Measurements from ENCODE around the gene SRCIN1.

The SRCIN1 gene

DNA sequence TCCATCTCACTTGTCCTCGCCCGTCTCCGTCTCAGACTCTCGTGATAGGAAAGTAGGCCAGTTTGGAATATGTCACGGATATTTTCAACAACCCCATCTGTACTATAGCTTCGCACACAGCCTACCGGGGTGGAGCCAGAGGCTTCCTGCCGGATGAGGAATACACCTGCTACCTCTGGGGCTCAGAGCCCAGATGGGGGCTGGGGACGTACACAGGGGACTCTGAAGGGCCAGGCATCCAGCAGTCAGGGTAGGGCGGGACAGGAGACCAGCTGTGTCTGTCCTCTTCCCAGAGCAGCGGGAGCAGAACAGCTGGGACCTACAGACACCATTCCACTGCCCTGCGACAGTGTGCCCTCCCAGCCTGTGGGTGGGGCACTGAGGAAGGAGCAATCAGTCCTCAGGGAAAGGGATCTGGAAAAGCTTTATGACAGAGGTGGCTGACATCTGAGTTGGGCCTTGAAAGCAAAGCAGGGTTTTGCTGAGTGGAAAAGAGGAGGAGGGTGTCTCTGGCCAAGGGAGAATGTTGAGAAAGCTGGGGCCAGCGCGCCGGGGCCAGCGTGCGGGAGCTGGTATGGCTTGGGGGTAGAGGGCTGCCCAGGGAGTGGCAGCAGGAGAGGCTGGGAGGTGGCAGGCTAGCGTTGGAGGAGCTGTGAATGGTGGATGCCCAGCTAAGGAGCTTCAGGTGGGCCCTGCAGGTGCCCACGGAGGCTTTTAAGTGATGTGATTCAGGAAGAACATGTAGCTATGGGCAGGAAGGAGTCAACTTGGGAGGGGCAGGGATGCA, 11.5 kb upstream of the SRCIN1 start:
- no peak for TF ChIP-seq MYC (IDR thresholded peaks at IDR 0.05; ENCODE audit: low read depth, low read length)
- TF ChIP-seq, protein P1, sequence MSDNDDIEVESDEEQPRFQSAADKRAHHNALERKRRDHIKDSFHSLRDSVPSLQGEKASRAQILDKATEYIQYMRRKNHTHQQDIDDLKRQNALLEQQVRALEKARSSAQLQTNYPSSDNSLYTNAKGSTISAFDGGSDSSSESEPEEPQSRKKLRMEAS (IDR thresholded peaks at IDR 0.05; ENCODE audit: low read depth, low read length), result no peak
- TF ChIP-seq, protein P2, sequence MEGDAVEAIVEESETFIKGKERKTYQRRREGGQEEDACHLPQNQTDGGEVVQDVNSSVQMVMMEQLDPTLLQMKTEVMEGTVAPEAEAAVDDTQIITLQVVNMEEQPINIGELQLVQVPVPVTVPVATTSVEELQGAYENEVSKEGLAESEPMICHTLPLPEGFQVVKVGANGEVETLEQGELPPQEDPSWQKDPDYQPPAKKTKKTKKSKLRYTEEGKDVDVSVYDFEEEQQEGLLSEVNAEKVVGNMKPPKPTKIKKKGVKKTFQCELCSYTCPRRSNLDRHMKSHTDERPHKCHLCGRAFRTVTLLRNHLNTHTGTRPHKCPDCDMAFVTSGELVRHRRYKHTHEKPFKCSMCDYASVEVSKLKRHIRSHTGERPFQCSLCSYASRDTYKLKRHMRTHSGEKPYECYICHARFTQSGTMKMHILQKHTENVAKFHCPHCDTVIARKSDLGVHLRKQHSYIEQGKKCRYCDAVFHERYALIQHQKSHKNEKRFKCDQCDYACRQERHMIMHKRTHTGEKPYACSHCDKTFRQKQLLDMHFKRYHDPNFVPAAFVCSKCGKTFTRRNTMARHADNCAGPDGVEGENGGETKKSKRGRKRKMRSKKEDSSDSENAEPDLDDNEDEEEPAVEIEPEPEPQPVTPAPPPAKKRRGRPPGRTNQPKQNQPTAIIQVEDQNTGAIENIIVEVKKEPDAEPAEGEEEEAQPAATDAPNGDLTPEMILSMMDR (IDR thresholded peaks at IDR 0.05; ENCODE audit: low read depth, low read length), result no peak
- DNase-seq (ENCODE audit: low read depth), result no peak
- H3K4me3 ChIP-seq (ENCODE audit: low read depth, low read length), result no peak overlapping the region

DNA sequence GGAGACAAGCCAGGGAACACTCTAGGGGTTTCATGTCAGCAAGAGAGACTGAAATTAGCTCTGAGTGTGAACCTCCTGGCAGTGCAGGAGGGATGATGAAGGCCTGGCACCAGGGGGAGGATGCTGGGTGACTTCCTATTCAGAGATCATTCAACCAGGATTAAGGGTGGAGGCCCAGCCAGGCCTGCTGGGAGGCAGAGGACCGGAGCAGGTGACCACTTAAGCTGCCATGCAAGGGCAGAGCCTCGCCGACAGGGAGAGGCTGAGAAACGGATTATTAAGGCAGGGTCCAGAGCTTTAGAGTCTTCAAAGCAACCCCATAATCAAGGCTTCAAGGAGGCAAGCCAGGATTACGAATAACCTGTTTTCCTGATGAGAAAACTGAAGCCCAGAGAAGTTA, 10.6 kb upstream of the SRCIN1 start:
- H3K4me3 ChIP-seq (ENCODE audit: low read depth, low read length), result no peak overlapping the region
- TF ChIP-seq, protein P2 (IDR thresholded peaks at IDR 0.05; ENCODE audit: low read depth, low read length), result no peak
- no peak for TF ChIP-seq MYC (IDR thresholded peaks at IDR 0.05; ENCODE audit: low read depth, low read length)
- TF ChIP-seq, protein P1 (IDR thresholded peaks at IDR 0.05; ENCODE audit: low read depth, low read length), result no peak
- no peak for TF ChIP-seq POLR2A (IDR thresholded peaks at IDR 0.05; ENCODE audit: extremely low read depth, insufficient read length)
- no peak for DNase-seq (ENCODE audit: low read depth)

DNA sequence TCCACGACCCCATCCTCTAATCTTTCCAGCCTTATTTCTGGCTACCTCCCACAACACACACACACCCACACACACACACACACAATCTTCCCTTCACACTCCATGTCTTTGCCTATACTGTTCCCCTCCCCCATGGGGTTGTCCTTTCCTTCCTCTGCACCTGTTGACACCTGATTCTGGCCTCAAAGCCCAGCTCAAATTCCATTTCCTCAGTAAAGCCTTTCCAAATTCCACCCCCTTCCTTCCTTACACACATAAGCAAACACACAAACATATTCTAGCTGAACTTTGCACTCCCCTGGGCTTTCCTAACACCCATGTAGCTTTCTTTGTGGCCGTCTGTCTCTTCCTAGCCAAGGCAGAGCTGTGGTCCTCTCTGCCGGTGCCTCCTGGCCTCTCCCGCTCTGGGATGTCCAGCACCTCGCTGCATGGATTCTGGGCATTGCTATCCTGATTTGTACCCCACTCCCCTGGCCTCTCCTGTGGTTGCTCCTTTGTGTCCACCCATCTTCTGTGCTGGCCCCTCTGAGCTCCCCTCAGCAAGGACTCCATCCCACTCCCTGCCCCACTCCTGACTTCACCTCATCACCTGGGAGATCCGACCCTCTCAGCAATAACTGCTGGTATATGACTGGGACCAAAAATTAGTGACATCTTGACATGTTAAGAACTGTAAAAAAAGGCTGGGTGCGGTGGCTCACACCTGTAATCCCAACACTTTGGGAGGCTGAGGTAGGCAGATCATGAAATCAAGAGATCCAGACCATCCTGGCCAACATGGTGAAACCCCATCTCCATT, 8.4 kb upstream of the SRCIN1 start:
- DNase-seq (ENCODE audit: low read depth), result no peak
- H3K4me3 ChIP-seq (ENCODE audit: low read depth, low read length), result no peak overlapping the region
- TF ChIP-seq POLR2A (IDR thresholded peaks at IDR 0.05; ENCODE audit: extremely low read depth, insufficient read length) (no peak), MYC (IDR thresholded peaks at IDR 0.05; ENCODE audit: low read depth, low read length) (no peak)
- TF ChIP-seq, protein P1 (IDR thresholded peaks at IDR 0.05; ENCODE audit: low read depth, low read length), result no peak
- TF ChIP-seq, protein P2 (IDR thresholded peaks at IDR 0.05; ENCODE audit: low read depth, low read length), result no peak

DNA sequence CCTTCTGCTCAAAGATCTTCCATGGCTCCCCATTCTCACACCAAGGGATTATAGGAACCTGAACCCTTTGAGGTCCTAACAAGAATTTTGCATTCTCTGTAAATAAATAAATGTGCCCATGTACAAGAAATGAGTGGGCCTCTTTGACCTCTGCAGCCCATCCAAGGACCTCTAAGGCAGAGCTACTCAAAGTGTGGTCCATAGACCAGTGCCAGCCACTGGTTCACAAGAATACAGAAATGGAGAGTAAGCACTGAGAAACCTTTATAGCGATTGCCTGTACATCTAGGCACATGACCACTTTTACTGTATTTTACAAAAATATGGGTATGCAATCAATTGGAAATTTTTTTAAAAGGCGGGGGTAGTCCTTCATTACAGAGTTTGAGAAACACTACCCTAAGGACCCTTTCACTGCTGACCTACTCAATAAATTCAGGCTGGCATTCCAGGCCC, 7.8 kb upstream of the SRCIN1 start:
- no peak overlapping the region for H3K4me3 ChIP-seq (ENCODE audit: low read depth, low read length)
- no peak for DNase-seq (ENCODE audit: low read depth)
- TF ChIP-seq POLR2A (IDR thresholded peaks at IDR 0.05; ENCODE audit: extremely low read depth, insufficient read length) (no peak), MYC (IDR thresholded peaks at IDR 0.05; ENCODE audit: low read depth, low read length) (no peak)
- TF ChIP-seq, protein P1 (IDR thresholded peaks at IDR 0.05; ENCODE audit: low read depth, low read length), result no peak
- TF ChIP-seq, protein P2 (IDR thresholded peaks at IDR 0.05; ENCODE audit: low read depth, low read length), result no peak

DNA sequence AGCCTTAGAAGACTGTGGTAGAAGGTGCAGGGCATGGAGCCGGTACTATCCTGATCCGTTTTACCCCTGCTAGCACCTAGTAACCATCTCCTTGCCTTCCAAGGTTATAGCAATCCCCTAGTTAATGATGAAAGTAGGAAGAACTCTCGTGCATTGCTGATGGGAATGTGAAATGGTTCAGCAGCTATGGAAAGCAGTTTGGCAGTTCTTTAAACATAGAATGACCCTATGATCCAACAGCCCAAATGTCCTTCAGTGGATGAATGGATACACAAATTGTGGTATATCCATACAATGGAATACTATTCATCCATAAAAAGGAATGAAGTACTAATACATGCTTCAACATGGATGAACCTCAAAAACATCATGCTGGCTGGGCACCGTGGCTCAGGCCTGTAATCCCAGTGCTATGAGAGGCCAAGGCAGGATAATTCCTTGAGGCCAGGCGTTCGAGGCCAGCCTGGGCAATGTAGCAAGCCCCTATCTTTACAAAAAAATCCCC, 6.2 kb upstream of the SRCIN1 start:
- DNase-seq (ENCODE audit: low read depth), result no peak
- H3K4me3 ChIP-seq (ENCODE audit: low read depth, low read length), result no peak overlapping the region
- TF ChIP-seq MYC (IDR thresholded peaks at IDR 0.05; ENCODE audit: low read depth, low read length), result no peak
- TF ChIP-seq POLR2A (IDR thresholded peaks at IDR 0.05; ENCODE audit: extremely low read depth, insufficient read length), result no peak
- TF ChIP-seq, protein P2 (IDR thresholded peaks at IDR 0.05; ENCODE audit: low read depth, low read length), result no peak
- TF ChIP-seq, protein P1 (IDR thresholded peaks at IDR 0.05; ENCODE audit: low read depth, low read length), result no peak

All from NB4 (cell line).